ENCODE data around the gene C4BPB. TPM values are rescaled to one million over a fixed set of nuclear protein-coding genes. Genes with fewer than 3 reads are reported as not detected.

The C4BPB gene
- total RNA-seq, 1 donor from 2014 or later: 0.30 TPM

GRCh38 chr1:207128336-207128921 lies 39.8 kb downstream of the C4BPB start:
- Histone ChIP-seq H3K9me3 (replicated peaks) (peaks cover 56% of the 10 kb centered on the region), H3K4me1 (no peaks in the 10 kb centered on the region), H3K27me3 (ENCODE audit: low read depth) (no peaks in the 10 kb centered on the region), H3K27ac (replicated peaks) (no peak overlapping the region), H3K4me3 (no peak overlapping the region), H3K36me3 (no peaks in the 10 kb centered on the region)
- DNase-seq: no peak
- no peak for TF ChIP-seq CTCF (IDR thresholded peaks at IDR 0.05; ENCODE audit: borderline replicate concordance)
- intact Hi-C loops (cut with micrococcal nuclease): no loop called here

GRCh38 chr1:207129053-207129452 lies 40.4 kb downstream of the C4BPB start:
- no peaks in the 10 kb centered on the region for H3K27me3 ChIP-seq (ENCODE audit: low read depth)
- TF ChIP-seq CTCF (IDR thresholded peaks at IDR 0.05; ENCODE audit: borderline replicate concordance): no peak
- H3K9me3 ChIP-seq (replicated peaks): peaks cover 56% of the 10 kb centered on the region
- no peak overlapping the region for H3K27ac ChIP-seq (replicated peaks)
- no peak overlapping the region for H3K4me3 ChIP-seq
- no peaks in the 10 kb centered on the region for H3K4me1 ChIP-seq
- DNase-seq: no peak
- H3K36me3 ChIP-seq: no peaks in the 10 kb centered on the region
- intact Hi-C loops (cut with micrococcal nuclease): no loop called here

DNA sequence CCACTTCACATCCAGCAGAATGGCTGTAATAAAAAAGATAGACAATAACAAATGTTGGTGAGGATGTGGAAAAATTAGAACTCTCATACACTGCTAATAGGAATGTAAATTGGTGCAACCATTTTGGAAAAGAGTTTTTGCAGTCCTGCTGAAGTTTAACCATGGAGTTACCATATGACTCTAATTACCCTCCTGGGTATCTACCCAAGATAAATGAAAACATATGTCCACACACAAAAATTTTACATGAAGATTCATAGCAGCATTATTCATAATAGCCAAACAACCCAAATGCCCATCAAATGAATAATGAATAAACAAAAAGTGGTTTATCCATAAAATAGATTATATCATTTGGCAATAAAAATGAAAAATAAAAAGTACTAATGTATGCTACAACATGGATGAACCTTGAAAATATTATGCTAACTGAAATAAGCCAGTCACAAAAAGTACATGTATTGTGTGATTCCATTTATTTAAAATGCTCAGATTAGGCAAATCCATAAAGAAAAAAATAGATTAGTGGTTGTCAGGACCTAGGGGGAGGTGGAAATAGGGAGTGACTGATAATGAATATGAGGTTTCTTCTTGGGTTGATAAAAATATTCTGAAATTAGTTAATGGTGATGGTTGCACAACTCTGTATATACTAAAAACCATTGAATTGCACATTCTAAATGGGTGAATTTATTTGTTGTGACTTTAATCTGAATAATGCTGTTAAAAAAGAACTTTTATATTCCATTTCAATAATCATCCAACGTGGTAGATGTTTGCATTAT lies 41.8 kb downstream of the C4BPB start:
- intact Hi-C loops (cut with micrococcal nuclease): no loop called here
- Histone ChIP-seq H3K27ac (replicated peaks) (no peak overlapping the region), H3K36me3 (no peaks in the 10 kb centered on the region), H3K4me3 (no peak overlapping the region), H3K27me3 (ENCODE audit: low read depth) (no peaks in the 10 kb centered on the region), H3K4me1 (no peaks in the 10 kb centered on the region), H3K9me3 (replicated peaks) (peaks cover 52% of the 10 kb centered on the region)
- no peak for DNase-seq
- no peak for TF ChIP-seq CTCF (IDR thresholded peaks at IDR 0.05; ENCODE audit: borderline replicate concordance)

DNA sequence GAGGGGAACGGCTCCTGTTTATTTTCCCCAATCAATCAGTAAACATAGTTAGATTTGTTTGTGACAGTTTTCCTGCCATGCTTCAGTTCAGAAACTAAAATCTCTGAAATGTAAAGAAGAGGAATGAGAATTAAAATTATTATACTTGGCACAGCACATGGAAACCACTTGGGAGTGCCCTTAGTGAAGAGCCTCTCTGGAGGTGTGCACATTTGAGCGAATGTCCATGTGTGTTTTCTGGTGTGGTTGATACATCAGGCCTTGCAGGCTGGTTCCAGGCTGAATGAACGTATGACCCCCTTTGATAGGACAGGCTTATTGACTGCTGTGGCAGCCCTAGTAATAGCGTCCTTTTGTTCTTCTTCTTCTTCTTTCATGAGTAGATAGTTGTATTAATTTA lies 42.5 kb downstream of the C4BPB start:
- intact Hi-C loops (cut with micrococcal nuclease): no loop called here
- peaks cover 49% of the 10 kb centered on the region for H3K9me3 ChIP-seq (replicated peaks)
- no peak overlapping the region for H3K27ac ChIP-seq (replicated peaks)
- no peak for DNase-seq
- no peak for TF ChIP-seq CTCF (IDR thresholded peaks at IDR 0.05; ENCODE audit: borderline replicate concordance)
- H3K27me3 ChIP-seq (ENCODE audit: low read depth): no peaks in the 10 kb centered on the region
- H3K4me1 ChIP-seq: no peaks in the 10 kb centered on the region
- no peak overlapping the region for H3K4me3 ChIP-seq
- no peaks in the 10 kb centered on the region for H3K36me3 ChIP-seq

DNA sequence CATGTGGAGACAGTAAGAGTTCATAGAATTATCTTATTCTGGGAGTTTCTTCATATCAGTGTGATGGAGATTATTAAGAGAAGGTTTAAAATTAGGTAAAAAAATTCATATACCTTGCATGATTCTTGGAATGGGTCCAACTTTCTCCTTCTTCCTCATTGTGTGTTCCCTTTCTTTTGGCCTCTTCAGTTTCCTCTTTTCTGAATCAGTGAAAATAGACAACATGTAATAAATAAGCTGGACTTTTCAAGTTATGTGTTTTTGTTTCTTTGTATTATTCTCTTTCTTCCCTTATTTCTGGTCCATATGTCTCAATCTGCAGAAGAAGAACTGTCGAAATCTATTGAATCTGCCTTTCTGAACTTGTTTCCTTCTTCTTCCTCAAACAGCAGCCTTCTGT lies 45.9 kb downstream of the C4BPB start:
- TF ChIP-seq CTCF (IDR thresholded peaks at IDR 0.05; ENCODE audit: borderline replicate concordance): no peak
- intact Hi-C loops (cut with micrococcal nuclease): no loop called here
- H3K9me3 ChIP-seq (replicated peaks): peaks cover 24% of the 10 kb centered on the region
- no peak overlapping the region for H3K27ac ChIP-seq (replicated peaks)
- H3K36me3 ChIP-seq: no peaks in the 10 kb centered on the region
- DNase-seq: no peak
- H3K27me3 ChIP-seq (ENCODE audit: low read depth): no peaks in the 10 kb centered on the region
- H3K4me3 ChIP-seq: no peak overlapping the region
- no peaks in the 10 kb centered on the region for H3K4me1 ChIP-seq
